HFF-Myc (cell line): ENCODE data around the gene ALPI.

Experiments
- DNase-seq: peaks from one replicate; pipeline ENCODE4 v3.0.0-alpha.2; 2011; ENCODE audit warnings: low read depth; ENCODE audit errors: extremely low read depth
- H3K4me3 ChIP-seq: replicated peaks from 2 replicates; pipeline ENCODE4 v1.5.1; 2011; ENCODE audit warnings: low read depth, mild to moderate bottlenecking, control low read depth, low read length
- CTCF ChIP-seq: IDR thresholded peaks from 2 replicates; pipeline ENCODE4 v1.5.1; 2012; ENCODE audit warnings: mild to moderate bottlenecking, low read depth, low read length, control low read depth; ENCODE audit errors: missing control alignments

Gene ALPI

GRCh38 chr2:232505856-232506255, 49.9 kb downstream of the ALPI start:
- DNase-seq, result no peak
- H3K4me3 ChIP-seq, result no peak overlapping the region
- no peak for TF ChIP-seq CTCF

- H3K4me3 ChIP-seq, result no peak overlapping the region
- TF ChIP-seq CTCF, result no peak
- DNase-seq, result no peak
Observed at GRCh38 chr2:232506709-232507108, 50.8 kb downstream of the ALPI start.

- TF ChIP-seq CTCF, result no peak
- DNase-seq, result no peak
- H3K4me3 ChIP-seq, result no peak overlapping the region
Observed at GRCh38 chr2:232508251-232508650, 52.3 kb downstream of the ALPI start.
